Neural cell (in vitro differentiated cells): ENCODE data around the gene LMO7.

ENCODE experiments used
- CTCF ChIP-seq: fragments of 450-650 bp; IDR thresholded peaks from 2 replicates; pipeline ENCODE4 v1.5.1; 2014; ENCODE audit warnings: antibody characterized with exemption, mild to moderate bottlenecking, moderate library complexity; ENCODE audit not compliant: poor library complexity, severe bottlenecking
- EP300 ChIP-seq: fragments of 450-650 bp; conservative IDR thresholded peaks from 2 replicates; pipeline ENCODE4 v1.6.1; 2014; ENCODE audit warnings: antibody characterized with exemption, mild to moderate bottlenecking, moderate library complexity; ENCODE audit not compliant: poor library complexity, severe bottlenecking
- EZH2 ChIP-seq: fragments of 200-600, 300-800 bp; shearing (Covaris generic), sonication (generic); IDR thresholded peaks from 2 replicates; pipeline ENCODE4 v1.6.1; 2014; ENCODE audit warnings: antibody characterized with exemption, low read length, borderline replicate concordance, mild to moderate bottlenecking; ENCODE audit not compliant: insufficient read depth, poor library complexity, severe bottlenecking
- MXI1 ChIP-seq: fragments of 450-650 bp; conservative IDR thresholded peaks from 2 replicates; pipeline ENCODE4 v1.6.1; 2014; ENCODE audit warnings: antibody characterized with exemption, mild to moderate bottlenecking; ENCODE audit not compliant: poor library complexity, severe bottlenecking
- POLR2AphosphoS5 ChIP-seq: IDR thresholded peaks from 2 replicates; pipeline ENCODE4 v1.6.1; 2012
- RAD21 ChIP-seq: fragments of 450-650 bp; conservative IDR thresholded peaks from 2 replicates; pipeline ENCODE4 v1.6.1; 2014; ENCODE audit warnings: antibody characterized with exemption, mild to moderate bottlenecking, moderate library complexity
- REST ChIP-seq: IDR thresholded peaks from 2 replicates; pipeline ENCODE4 v1.6.1; 2012; ENCODE audit warnings: borderline replicate concordance
- SMC3 ChIP-seq: fragments of 450-650 bp; conservative IDR thresholded peaks from 2 replicates; pipeline ENCODE4 v1.6.1; 2014; ENCODE audit warnings: antibody characterized with exemption, mild to moderate bottlenecking, moderate library complexity; ENCODE audit not compliant: poor library complexity
- TAF1 ChIP-seq: IDR thresholded peaks from 2 replicates; pipeline ENCODE4 v1.6.1; 2012; ENCODE audit warnings: low read depth

GRCh38 chr13:75908141-75908540, 272.0 kb downstream of the LMO7 start:
- no peak for TF ChIP-seq MXI1
- TF ChIP-seq EZH2, result no peak
- TF ChIP-seq POLR2AphosphoS5, result no peak
- no peak for TF ChIP-seq CTCF
- TF ChIP-seq EP300, result no peak
- TF ChIP-seq TAF1, result no peak
- no peak for TF ChIP-seq SMC3
- no peak for TF ChIP-seq REST
- TF ChIP-seq RAD21, result no peak
